HepG2 (cell line): Measurements from ENCODE around the gene OR13A1. TPM values are rescaled to one million over a fixed set of nuclear protein-coding genes. Genes with fewer than 3 reads are reported as not detected.

Experiments
- ATAC-seq: fragments of 200-7000 bp; cut with Tn5 transposase; 3 replicates; pipeline ENCODE4 v1.9.1; 2020; ENCODE audit warnings: mild to moderate bottlenecking, moderate library complexity
- BruUV-seq: library from RNA; stranded (reverse); fragments of 400-500 nt; replicated peaks from 2 replicates; lab custom pipeline; 2021; lab: Mats Ljungman, UMichigan
- CTCF ChIA-PET: fragments of 300-600 bp; formaldehyde crosslinking; extraction: SDS; loops from one replicate; lab custom pipeline; 2021; ENCODE audit warnings: low total read pairs, inconsistent platforms, low intra/inter-chr PET ratio; lab: Yijun Ruan, JAX
- POLR2A ChIA-PET: fragments of 350-600 bp; sonication (Branson Sonifier 250); formaldehyde crosslinking; loops from one replicate; lab custom pipeline; 2020; ENCODE audit warnings: antibody characterized with exemption, inconsistent platforms; lab: Yijun Ruan, JAX
- DNase-seq: peaks from one replicate; pipeline ENCODE4 v3.0.0-alpha.2; 2015; ENCODE audit warnings: low spot score
- FAIRE-seq: peaks from 3 replicates; lab custom pipeline; 2011; peaks lifted over from hg19 to GRCh38; lab: Jason Lieb, UNC
- H2AFZ ChIP-seq: one replicate; pipeline ENCODE4 v1.6.1; 2011; ENCODE audit warnings: low read length, inconsistent platforms
- H3K27ac ChIP-seq: fragments of 300-600 bp; 3 replicates; pipeline ENCODE4 v1.8.0; 2011; ENCODE audit warnings: mixed run types, mild to moderate bottlenecking, mixed read lengths, low read length, inconsistent platforms; ENCODE audit not compliant: insufficient read depth; ENCODE audit errors: extremely low read length
- H3K27me3 ChIP-seq, 2 experiments: fragments of 200-600 bp in 1 of 2; 2 replicates in 1 of 2; 3 replicates in 1 of 2; pipeline versions ENCODE4 v1.6.0 to v1.8.0; 2011; ENCODE audit warnings: low read length in 2 of 2, mild to moderate bottlenecking in 2 of 2, moderate library complexity in 2 of 2, inconsistent platforms in 1 of 2; ENCODE audit not compliant: insufficient read depth in 2 of 2, control insufficient read depth in 1 of 2
- H3K36me3 ChIP-seq, 2 experiments: fragments of 200-600 bp in 1 of 2; replicated peaks in 1 of 2; 2 replicates in 1 of 2; 3 replicates in 1 of 2; pipeline versions ENCODE4 v1.5.1 to v1.8.0; 2011; ENCODE audit warnings: low read length in 2 of 2, inconsistent platforms in 1 of 2; ENCODE audit not compliant: insufficient read depth in 2 of 2, control insufficient read depth in 1 of 2
- H3K4me1 ChIP-seq: 2 replicates; pipeline ENCODE4 v1.5.1; 2012; ENCODE audit warnings: low read length, inconsistent platforms; ENCODE audit not compliant: insufficient read depth
- H3K4me2 ChIP-seq: 2 replicates; pipeline ENCODE4 v1.6.0; 2011; ENCODE audit warnings: low read depth, low read length, inconsistent platforms
- H3K4me3 ChIP-seq, 3 experiments: fragments of 200-600 bp in 1 of 3; sonication (generic), shearing (Covaris generic) in 1 of 3; replicated peaks in 1 of 3; 2 replicates each; pipeline ENCODE4 v1.5.1; 2011 to 2016; ENCODE audit warnings: low read length in 3 of 3, inconsistent platforms in 2 of 3, low read depth in 2 of 3, mild to moderate bottlenecking in 2 of 3, control low read depth in 1 of 3, mixed read lengths in 1 of 3; ENCODE audit not compliant: insufficient read depth in 1 of 3
- H3K79me2 ChIP-seq: one replicate; pipeline ENCODE4 v1.6.1; 2011; ENCODE audit warnings: low read length, inconsistent platforms; ENCODE audit not compliant: insufficient read depth
- H3K9ac ChIP-seq: 2 replicates; pipeline ENCODE4 v1.6.0; 2011; ENCODE audit warnings: mild to moderate bottlenecking, low read depth, low read length, inconsistent platforms; ENCODE audit not compliant: insufficient read depth
- H3K9me3 ChIP-seq: 2 replicates; pipeline ENCODE4 v1.5.1; 2012; ENCODE audit warnings: mild to moderate bottlenecking, low read length
- H4K20me1 ChIP-seq: 2 replicates; pipeline ENCODE4 v1.6.0; 2011; ENCODE audit warnings: inconsistent platforms, mild to moderate bottlenecking, low read length, moderate library complexity; ENCODE audit not compliant: insufficient read depth
- ARHGAP35 ChIP-seq: sonication (generic); formaldehyde crosslinking; IDR thresholded peaks from 2 replicates; pipeline ENCODE4 v1.9.0; 2022; ENCODE audit warnings: mild to moderate bottlenecking, inconsistent platforms, moderate library complexity, missing genetic modification reagents, borderline replicate concordance
- ATM ChIP-seq: fragments of 450-650 bp; IDR thresholded peaks from 2 replicates; pipeline ENCODE4 v1.7.1; 2017; ENCODE audit warnings: mild to moderate bottlenecking, borderline replicate concordance
- GATAD2A ChIP-seq: IDR thresholded peaks from 2 replicates; pipeline ENCODE4 v1.6.1; 2016
- IRX3 ChIP-seq: sonication (generic); formaldehyde crosslinking; IDR thresholded peaks from 2 replicates; pipeline ENCODE4 v1.8.1; 2023; ENCODE audit warnings: mild to moderate bottlenecking, low read depth, missing genetic modification reagents, borderline replicate concordance
- NR2F1 ChIP-seq, 2 experiments: fragments of 450-650 bp in 1 of 2; formaldehyde crosslinking in 1 of 2; IDR thresholded peaks; 2 replicates each; pipeline versions ENCODE4 v1.5.0 to v1.6.1; 2016 to 2020; ENCODE audit warnings: mild to moderate bottlenecking in 1 of 2, missing compliant biosample characterization in 1 of 2, missing genetic modification reagents in 1 of 2, moderate library complexity in 1 of 2
- STAG1 ChIP-seq: sonication (generic); formaldehyde crosslinking; IDR thresholded peaks from 2 replicates; pipeline ENCODE4 v1.4.0; 2020; ENCODE audit warnings: missing genetic modification reagents
- ZBTB1 ChIP-seq: sonication (generic); formaldehyde crosslinking; IDR thresholded peaks from 2 replicates; pipeline ENCODE4 v1.4.0; 2020; ENCODE audit warnings: missing genetic modification reagents, borderline replicate concordance
- ZNF121 ChIP-seq: sonication (generic); formaldehyde crosslinking; IDR thresholded peaks from 2 replicates; pipeline ENCODE4 v1.5.0; 2020; ENCODE audit warnings: mild to moderate bottlenecking, missing genetic modification reagents
- ZNF460 ChIP-seq: sonication (generic); formaldehyde crosslinking; IDR thresholded peaks from 2 replicates; pipeline ENCODE4 v1.5.1; 2020; ENCODE audit warnings: missing genetic modification reagents, mild to moderate bottlenecking, borderline replicate concordance
- ZNF766 ChIP-seq: sonication (generic); formaldehyde crosslinking; IDR thresholded peaks from 2 replicates; pipeline ENCODE4 v1.5.0; 2020; ENCODE audit warnings: missing genetic modification reagents, borderline replicate concordance
- ZSCAN31 ChIP-seq: sonication (generic); formaldehyde crosslinking; IDR thresholded peaks from 2 replicates; pipeline ENCODE4 v1.5.0; 2020; ENCODE audit warnings: low read depth, mild to moderate bottlenecking, missing genetic modification reagents
- WGBS: methylation state at CpG from one replicate; pipeline ENCODE4 v1.1.6; 2017; ENCODE audit warnings: low lambda C conversion rate; 5-methylcytosine and 5-hydroxymethylcytosine counted together
- in situ Hi-C: cut with HindIII; loops from 2 replicates; pipeline ENCODE4 v1.10.0; 2017; ENCODE audit warnings: low pct_unique_long_range_greater_than_20kb; ENCODE audit not compliant: extremely low pct_ligation_motif_present
- intact Hi-C: fragments of 100-400 bp; cut with micrococcal nuclease; formaldehyde crosslinking; loops from one replicate; pipeline ENCODE4 v1.10.0; 2022; ENCODE audit not compliant: unreplicated experiment
- polyA plus RNA-seq, 8 experiments: library from polyadenylated mRNA; depleted of rRNA in 3 of 8; stranded (reverse) in 7 of 8; unstranded in 1 of 8; fragments of >200 nt; fragmentation: Illumina TruSeq in 4 of 8; extraction: Trizol in 4 of 8; gene quantifications; 2 replicates each; pipeline versions ENCODE4 v1.2.1 to v1.2.3, GENCODE V29; 2011 to 2016; ENCODE audit warnings: low read depth in 4 of 8, missing spikeins in 1 of 8, mixed read lengths in 1 of 8; ENCODE audit not compliant: insufficient read depth in 1 of 8
- total RNA-seq, 5 experiments: library from RNA; depleted of rRNA; stranded (reverse); fragments of >200 nt; fragmentation: Illumina TruSeq; extraction: Trizol; gene quantifications; 2 replicates each; pipeline ENCODE4 v1.2.3, GENCODE V29; 2016; ENCODE audit warnings: low read depth in 1 of 5
- TF ChIP-seq, protein P1 (sequence below): IDR thresholded peaks from 2 replicates; pipeline ENCODE4 v1.6.1; 2016; ENCODE audit warnings: low read depth
- TF ChIP-seq, protein P2 (sequence below): sonication (generic); formaldehyde crosslinking; IDR thresholded peaks from 2 replicates; pipeline ENCODE4 v1.9.0; 2021; ENCODE audit warnings: missing genetic modification reagents, mild to moderate bottlenecking, borderline replicate concordance
- TF ChIP-seq, protein P3 (sequence below): sonication (generic); formaldehyde crosslinking; IDR thresholded peaks from 2 replicates; pipeline ENCODE4 v1.4.0; 2020; ENCODE audit warnings: missing genetic modification reagents; ENCODE audit errors: not compliant biosample characterization

The OR13A1 gene
- total and polyA plus RNA-seq, 2 of the 13 experiments (the other 11 are each of a cell fraction or from before 2014, with no cell fraction given): not detected

DNA sequence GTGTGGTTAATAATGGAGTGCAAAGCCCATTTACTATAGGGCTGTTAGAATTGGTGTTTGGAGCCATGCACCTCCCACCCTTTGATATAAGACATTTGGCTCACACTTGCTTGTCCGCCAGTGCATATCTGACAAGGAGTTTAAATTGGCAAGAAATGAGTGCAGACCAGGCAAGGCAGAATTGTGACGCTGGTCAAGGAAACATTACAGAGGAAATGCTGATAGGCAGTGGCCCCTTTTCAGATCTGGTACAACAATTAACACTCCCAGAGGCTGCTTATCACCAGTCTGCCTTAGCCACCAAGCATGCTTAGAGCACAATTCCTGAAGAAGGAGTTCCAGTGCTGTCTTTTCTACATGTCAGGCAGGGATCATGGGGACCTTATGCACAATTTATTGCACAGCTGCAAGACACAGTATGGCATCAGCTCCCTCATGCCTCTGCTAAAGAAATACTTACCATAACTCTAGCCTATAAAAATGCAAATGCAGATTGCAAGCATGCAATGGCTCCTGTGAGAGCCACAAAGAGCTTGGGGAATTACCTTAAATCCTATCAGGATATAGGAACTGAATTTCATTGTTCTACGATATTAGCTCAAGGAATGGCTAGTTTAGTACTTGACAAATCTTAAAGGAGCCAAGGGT lies 35.2 kb downstream of the OR13A1 start:
- intact Hi-C loops (no loop called here), in situ Hi-C loops (no loop called here)
- CTCF ChIA-PET: no interaction called here
- Histone ChIP-seq H3K4me3 (no peak overlapping the region), H3K79me2 (no peaks in the 10 kb centered on the region), H3K4me2 (no peak overlapping the region), H3K36me3 (no peaks in the 10 kb centered on the region), H3K9ac (no peak overlapping the region), H3K4me1 (no peaks in the 10 kb centered on the region), H3K27ac (no peak overlapping the region), H3K27me3 (peaks cover 0 to 8% of the 10 kb centered on the region in 2 experiments; a peak in 1 of 5 replicates), H4K20me1 (no peaks in the 10 kb centered on the region), H2AFZ (no peak overlapping the region), H3K9me3 (no peaks in the 10 kb centered on the region)
- ATAC-seq (no peak), FAIRE-seq (no peak), DNase-seq (no peak)
- POLR2A ChIA-PET: no interaction called here
- no peak for TF ChIP-seq ZNF121 (CRISPR knock-in tag)
- TF ChIP-seq ZSCAN31 (CRISPR knock-in tag): no peak
- TF ChIP-seq NR2F1 (CRISPR knock-in tag; IDR thresholded peaks at IDR 0.05): no peak
- no peak for TF ChIP-seq ZBTB1
- no peak for TF ChIP-seq IRX3
- no peak for TF ChIP-seq ZNF460 (CRISPR knock-in tag)
- 20% methylated on average over 3 of the region's 3 CpGs for WGBS
- BruUV-seq: no TSS peak

DNA sequence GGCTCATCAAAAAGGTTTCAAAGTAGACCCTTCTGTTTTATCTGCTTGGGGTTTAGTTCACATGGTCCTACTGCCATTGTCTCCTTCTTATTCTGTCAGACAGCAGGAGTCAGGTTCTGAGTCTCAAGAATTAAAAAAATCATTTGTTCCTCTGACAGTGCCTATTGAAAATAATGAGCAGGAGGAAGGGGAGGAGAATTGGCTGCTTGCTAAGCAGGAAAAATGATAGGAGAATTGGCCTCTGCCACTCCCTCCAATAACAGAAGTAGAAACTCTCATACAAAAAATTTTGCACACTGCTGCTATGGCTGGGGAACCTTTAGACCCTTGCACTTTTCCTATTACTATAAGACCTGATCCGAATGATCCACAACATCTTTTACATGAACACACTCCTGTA lies 35.7 kb downstream of the OR13A1 start:
- POLR2A ChIA-PET: no interaction called here
- BruUV-seq: no TSS peak
- Histone ChIP-seq H3K4me1 (no peaks in the 10 kb centered on the region), H3K27ac (no peak overlapping the region), H4K20me1 (no peaks in the 10 kb centered on the region), H3K27me3 (peaks cover 0 to 8% of the 10 kb centered on the region in 2 experiments; a peak in 1 of 5 replicates), H3K79me2 (no peaks in the 10 kb centered on the region), H3K4me3 (no peak overlapping the region), H3K9ac (no peak overlapping the region), H3K9me3 (no peaks in the 10 kb centered on the region), H2AFZ (no peak overlapping the region), H3K4me2 (no peak overlapping the region), H3K36me3 (no peaks in the 10 kb centered on the region)
- WGBS: 5% methylated on average over 1 of the region's 1 CpG
- CTCF ChIA-PET: no interaction called here
- in situ Hi-C loops (no loop called here), intact Hi-C loops (no loop called here)
- ATAC-seq: no peak
- no peak for DNase-seq
- no peak for FAIRE-seq
- TF ChIP-seq, protein P1, sequence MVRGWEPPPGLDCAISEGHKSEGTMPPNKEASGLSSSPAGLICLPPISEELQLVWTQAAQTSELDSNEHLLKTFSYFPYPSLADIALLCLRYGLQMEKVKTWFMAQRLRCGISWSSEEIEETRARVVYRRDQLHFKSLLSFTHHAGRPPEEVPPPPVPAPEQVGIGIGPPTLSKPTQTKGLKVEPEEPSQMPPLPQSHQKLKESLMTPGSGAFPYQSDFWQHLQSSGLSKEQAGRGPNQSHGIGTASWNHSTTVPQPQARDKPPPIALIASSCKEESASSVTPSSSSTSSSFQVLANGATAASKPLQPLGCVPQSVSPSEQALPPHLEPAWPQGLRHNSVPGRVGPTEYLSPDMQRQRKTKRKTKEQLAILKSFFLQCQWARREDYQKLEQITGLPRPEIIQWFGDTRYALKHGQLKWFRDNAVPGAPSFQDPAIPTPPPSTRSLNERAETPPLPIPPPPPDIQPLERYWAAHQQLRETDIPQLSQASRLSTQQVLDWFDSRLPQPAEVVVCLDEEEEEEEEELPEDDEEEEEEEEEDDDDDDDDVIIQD (CRISPR knock-in tag): no peak
- TF ChIP-seq, protein P2, sequence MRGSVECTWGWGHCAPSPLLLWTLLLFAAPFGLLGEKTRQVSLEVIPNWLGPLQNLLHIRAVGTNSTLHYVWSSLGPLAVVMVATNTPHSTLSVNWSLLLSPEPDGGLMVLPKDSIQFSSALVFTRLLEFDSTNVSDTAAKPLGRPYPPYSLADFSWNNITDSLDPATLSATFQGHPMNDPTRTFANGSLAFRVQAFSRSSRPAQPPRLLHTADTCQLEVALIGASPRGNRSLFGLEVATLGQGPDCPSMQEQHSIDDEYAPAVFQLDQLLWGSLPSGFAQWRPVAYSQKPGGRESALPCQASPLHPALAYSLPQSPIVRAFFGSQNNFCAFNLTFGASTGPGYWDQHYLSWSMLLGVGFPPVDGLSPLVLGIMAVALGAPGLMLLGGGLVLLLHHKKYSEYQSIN (CRISPR knock-in tag): no peak
- no peak for TF ChIP-seq ATM
- TF ChIP-seq STAG1 (CRISPR knock-in tag): no peak
- TF ChIP-seq, protein P3, sequence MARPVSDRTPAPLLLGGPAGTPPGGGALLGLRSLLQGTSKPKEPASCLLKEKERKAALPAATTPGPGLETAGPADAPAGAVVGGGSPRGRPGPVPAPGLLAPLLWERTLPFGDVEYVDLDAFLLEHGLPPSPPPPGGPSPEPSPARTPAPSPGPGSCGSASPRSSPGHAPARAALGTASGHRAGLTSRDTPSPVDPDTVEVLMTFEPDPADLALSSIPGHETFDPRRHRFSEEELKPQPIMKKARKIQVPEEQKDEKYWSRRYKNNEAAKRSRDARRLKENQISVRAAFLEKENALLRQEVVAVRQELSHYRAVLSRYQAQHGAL (CRISPR knock-in tag): no peak
- no peak for TF ChIP-seq ARHGAP35 (CRISPR knock-in tag)
- no peak for TF ChIP-seq GATAD2A (CRISPR knock-in tag)
- TF ChIP-seq ZNF766: no peak
